GM19240 (cell line): Measurements from ENCODE around the gene IFIT3.
"Not testable (repeated sequence)": the region's sequence is repeated elsewhere in the genome, so short reads cannot be mapped to it uniquely, and the experiment has no call there.

Experiments used
- DNase-seq: peaks from one replicate; pipeline ENCODE4 v3.0.0; 2011; ENCODE audit warnings: low spot score; ENCODE audit not compliant: insufficient read length

IFIT3 gene

GRCh38 chr10:89335226-89335625 lies 7.4 kb downstream of the IFIT3 start:
- no peak for DNase-seq

GRCh38 chr10:89336241-89336640 lies 8.4 kb downstream of the IFIT3 start:
- no peak for DNase-seq

GRCh38 chr10:89337484-89337883 lies 9.7 kb downstream of the IFIT3 start:
- no peak for DNase-seq

- DNase-seq: no peak
Observed at GRCh38 chr10:89338713-89339112, 10.9 kb downstream of the IFIT3 start.

GRCh38 chr10:89339875-89340274 lies 12.1 kb downstream of the IFIT3 start:
- no peak for DNase-seq

- DNase-seq: no peak
Observed at GRCh38 chr10:89341649-89342048, 13.9 kb downstream of the IFIT3 start.

- no peak for DNase-seq
Observed at GRCh38 chr10:89342206-89342958, 14.6 kb downstream of the IFIT3 start.

GRCh38 chr10:89343089-89343767 lies 15.4 kb downstream of the IFIT3 start:
- DNase-seq: no peak

GRCh38 chr10:89344156-89344555 lies 16.4 kb downstream of the IFIT3 start:
- DNase-seq: no peak

- DNase-seq: no peak
Observed at GRCh38 chr10:89345367-89346000, 17.7 kb downstream of the IFIT3 start.

- no peak for DNase-seq
Observed at GRCh38 chr10:89346405-89347254, 18.8 kb downstream of the IFIT3 start.

- DNase-seq: no peak
Observed at GRCh38 chr10:89347701-89348457, 20.1 kb downstream of the IFIT3 start.

- DNase-seq: no peak
Observed at GRCh38 chr10:89348481-89348880, 20.7 kb downstream of the IFIT3 start.

GRCh38 chr10:89348975-89349374 lies 21.2 kb downstream of the IFIT3 start:
- no peak for DNase-seq

GRCh38 chr10:89350631-89351315 lies 23.0 kb downstream of the IFIT3 start:
- DNase-seq: not testable (repeated sequence)

- DNase-seq: no peak
Observed at GRCh38 chr10:89351412-89351779, 23.6 kb downstream of the IFIT3 start.

GRCh38 chr10:89351780-89352597 lies 24.2 kb downstream of the IFIT3 start:
- no peak for DNase-seq

- DNase-seq: no peak
Observed at GRCh38 chr10:89352802-89353201, 25.0 kb downstream of the IFIT3 start.

- DNase-seq: no peak
Observed at GRCh38 chr10:89355394-89355931, 27.7 kb downstream of the IFIT3 start.
